HG02678 (cell line): Measurements from ENCODE around the gene MRAP.
"Not testable (repeated sequence)": the region's sequence is repeated elsewhere in the genome, so short reads cannot be mapped to it uniquely, and the experiment has no call there.

Experiments used
- ATAC-seq: cut with Tn5 transposase; IDR thresholded peaks from one replicate; pipeline ENCODE4 v1.9.1; 2021; ENCODE audit warnings: mild to moderate bottlenecking, moderate library complexity; ENCODE audit not compliant: unreplicated experiment

The MRAP gene

GRCh38 chr21:32298658-32299081 lies at the start of gene MRAP:
MRAP (plus strand) TSS chr21:32298855; CDS start chr21:32298972, 117 bp downstream.
- no peak for ATAC-seq

GRCh38 chr21:32249511-32250280 lies 49.0 kb upstream of the MRAP start:
- no peak for ATAC-seq

- ATAC-seq: no peak
Observed at GRCh38 chr21:32252136-32252535, 46.5 kb upstream of the MRAP start.

GRCh38 chr21:32253215-32253641 lies 45.4 kb upstream of the MRAP start:
- ATAC-seq: no peak

- no peak for ATAC-seq
Observed at GRCh38 chr21:32256251-32256650, 42.4 kb upstream of the MRAP start.

- ATAC-seq: no peak
Observed at GRCh38 chr21:32256873-32257620, 41.6 kb upstream of the MRAP start.

GRCh38 chr21:32257962-32258785 lies 40.5 kb upstream of the MRAP start:
- peak; percentile 71 for ATAC-seq

- ATAC-seq: not testable (repeated sequence)
Observed at GRCh38 chr21:32258786-32259048, 39.9 kb upstream of the MRAP start.

- ATAC-seq: no peak
Observed at GRCh38 chr21:32260130-32260529, 38.5 kb upstream of the MRAP start.

GRCh38 chr21:32261929-32262328 lies 36.7 kb upstream of the MRAP start:
- ATAC-seq: no peak

- ATAC-seq: not testable (repeated sequence)
Observed at GRCh38 chr21:32265321-32265720, 33.3 kb upstream of the MRAP start.

- ATAC-seq: no peak
Observed at GRCh38 chr21:32270748-32271147, 27.9 kb upstream of the MRAP start.

- no peak for ATAC-seq
Observed at GRCh38 chr21:32276671-32277070, 22.0 kb upstream of the MRAP start.

- no peak for ATAC-seq
Observed at GRCh38 chr21:32278103-32278502, 20.6 kb upstream of the MRAP start.

GRCh38 chr21:32278518-32279376 lies 19.9 kb upstream of the MRAP start, which contains the start of gene MIS18A:
MIS18A (minus strand) TSS chr21:32279049; CDS start chr21:32279014, 35 bp downstream.
- peak; percentile 96 for ATAC-seq

GRCh38 chr21:32279377-32279680 lies 19.3 kb upstream of the MRAP start:
- ATAC-seq: peak; percentile 19

GRCh38 chr21:32281531-32281930 lies 17.1 kb upstream of the MRAP start:
- no peak for ATAC-seq

GRCh38 chr21:32282992-32283391 lies 15.7 kb upstream of the MRAP start:
- no peak for ATAC-seq

GRCh38 chr21:32285476-32285875 lies 13.2 kb upstream of the MRAP start:
- no peak for ATAC-seq

- ATAC-seq: no peak
Observed at GRCh38 chr21:32297449-32297848, 1.2 kb upstream of the MRAP start.

- no peak for ATAC-seq
Observed at GRCh38 chr21:32298148-32298559, 501 bp upstream of the MRAP start.
